H1 (cell line): ENCODE results near the gene PAOX. TPM values are rescaled to one million over a fixed set of nuclear protein-coding genes. Genes with fewer than 3 reads are reported as not detected.

Source experiments
- CHD1 ChIP-seq: IDR thresholded peaks from 2 replicates; pipeline ENCODE4 v1.6.1; 2012; ENCODE audit warnings: low read depth, low read length, improper control_type of control experiment
- EP300 ChIP-seq, 2 experiments: IDR thresholded peaks; 1 replicate in 1 of 2; 2 replicates in 1 of 2; pipeline ENCODE4 v1.6.1; 2011 to 2012; ENCODE audit warnings: low read depth in 2 of 2, low read length in 2 of 2, mild to moderate bottlenecking in 2 of 2, borderline replicate concordance in 1 of 2, inconsistent platforms in 1 of 2, moderate library complexity in 1 of 2
- EZH2 ChIP-seq: fragments of 200-600 bp; sonication (generic); IDR thresholded peaks from 2 replicates; pipeline ENCODE4 v1.7.1; 2012; ENCODE audit warnings: low read depth, mild to moderate bottlenecking, moderate library complexity, low read length, inconsistent platforms; ENCODE audit not compliant: severe bottlenecking
- JUND ChIP-seq: IDR thresholded peaks from 2 replicates; pipeline ENCODE4 v1.6.1; 2011; ENCODE audit warnings: mild to moderate bottlenecking, improper control_type of control experiment, low read length
- POU5F1 ChIP-seq: IDR thresholded peaks from 2 replicates; pipeline ENCODE4 v1.6.1; 2011; ENCODE audit warnings: low read depth, mild to moderate bottlenecking, low read length, moderate library complexity
- SAP30 ChIP-seq: fragments of 300-600 bp; sonication (generic); IDR thresholded peaks from 2 replicates; pipeline ENCODE4 v1.7.1; 2012; ENCODE audit warnings: low read length, moderate library complexity, mild to moderate bottlenecking, inconsistent platforms; ENCODE audit not compliant: insufficient read depth, insufficient replicate concordance
- SP4 ChIP-seq: IDR thresholded peaks from 2 replicates; pipeline ENCODE4 v1.6.1; 2012; ENCODE audit warnings: low read length, inconsistent platforms
- polyA plus RNA-seq, 7 experiments: library from polyadenylated mRNA; depleted of rRNA in 3 of 7; stranded (reverse) in 5 of 7; unstranded in 2 of 7; fragments of >200 nt in 5 of 7; fragments of 200-250 nt in 2 of 7; gene quantifications; 1 replicate in 5 of 7; 2 replicates in 1 of 7; 4 replicates in 1 of 7; pipeline versions ENCODE4 v1.2.1 to v1.2.3, GENCODE V29; 2011 to 2013; ENCODE audit warnings: missing spikeins in 2 of 7, mixed read lengths in 2 of 7
- total RNA-seq: library from RNA; stranded (reverse); fragmentation: NEBNext Ultra II Directional; extraction: Animal tissue kit (Norgen Biotek cat#: 25700); gene quantifications from 2 replicates; pipeline ENCODE4 v1.2.1, GENCODE V29; 2021
- TF ChIP-seq, protein P1 (sequence below): fragments of 300-600 bp; sonication (generic); IDR thresholded peaks from 2 replicates; pipeline ENCODE4 v1.7.1; 2012; ENCODE audit warnings: low read length, moderate library complexity, mild to moderate bottlenecking, inconsistent platforms; ENCODE audit not compliant: insufficient replicate concordance

The PAOX gene
- total and polyA plus RNA-seq, 2 of the 8 experiments (the other 6 are each of a cell fraction or from before 2014, with no cell fraction given), result 3.7 to 4.3 TPM

GRCh38 chr10:133412381-133412711, 33.3 kb downstream of the PAOX start (continued):
- TF ChIP-seq, protein P1, sequence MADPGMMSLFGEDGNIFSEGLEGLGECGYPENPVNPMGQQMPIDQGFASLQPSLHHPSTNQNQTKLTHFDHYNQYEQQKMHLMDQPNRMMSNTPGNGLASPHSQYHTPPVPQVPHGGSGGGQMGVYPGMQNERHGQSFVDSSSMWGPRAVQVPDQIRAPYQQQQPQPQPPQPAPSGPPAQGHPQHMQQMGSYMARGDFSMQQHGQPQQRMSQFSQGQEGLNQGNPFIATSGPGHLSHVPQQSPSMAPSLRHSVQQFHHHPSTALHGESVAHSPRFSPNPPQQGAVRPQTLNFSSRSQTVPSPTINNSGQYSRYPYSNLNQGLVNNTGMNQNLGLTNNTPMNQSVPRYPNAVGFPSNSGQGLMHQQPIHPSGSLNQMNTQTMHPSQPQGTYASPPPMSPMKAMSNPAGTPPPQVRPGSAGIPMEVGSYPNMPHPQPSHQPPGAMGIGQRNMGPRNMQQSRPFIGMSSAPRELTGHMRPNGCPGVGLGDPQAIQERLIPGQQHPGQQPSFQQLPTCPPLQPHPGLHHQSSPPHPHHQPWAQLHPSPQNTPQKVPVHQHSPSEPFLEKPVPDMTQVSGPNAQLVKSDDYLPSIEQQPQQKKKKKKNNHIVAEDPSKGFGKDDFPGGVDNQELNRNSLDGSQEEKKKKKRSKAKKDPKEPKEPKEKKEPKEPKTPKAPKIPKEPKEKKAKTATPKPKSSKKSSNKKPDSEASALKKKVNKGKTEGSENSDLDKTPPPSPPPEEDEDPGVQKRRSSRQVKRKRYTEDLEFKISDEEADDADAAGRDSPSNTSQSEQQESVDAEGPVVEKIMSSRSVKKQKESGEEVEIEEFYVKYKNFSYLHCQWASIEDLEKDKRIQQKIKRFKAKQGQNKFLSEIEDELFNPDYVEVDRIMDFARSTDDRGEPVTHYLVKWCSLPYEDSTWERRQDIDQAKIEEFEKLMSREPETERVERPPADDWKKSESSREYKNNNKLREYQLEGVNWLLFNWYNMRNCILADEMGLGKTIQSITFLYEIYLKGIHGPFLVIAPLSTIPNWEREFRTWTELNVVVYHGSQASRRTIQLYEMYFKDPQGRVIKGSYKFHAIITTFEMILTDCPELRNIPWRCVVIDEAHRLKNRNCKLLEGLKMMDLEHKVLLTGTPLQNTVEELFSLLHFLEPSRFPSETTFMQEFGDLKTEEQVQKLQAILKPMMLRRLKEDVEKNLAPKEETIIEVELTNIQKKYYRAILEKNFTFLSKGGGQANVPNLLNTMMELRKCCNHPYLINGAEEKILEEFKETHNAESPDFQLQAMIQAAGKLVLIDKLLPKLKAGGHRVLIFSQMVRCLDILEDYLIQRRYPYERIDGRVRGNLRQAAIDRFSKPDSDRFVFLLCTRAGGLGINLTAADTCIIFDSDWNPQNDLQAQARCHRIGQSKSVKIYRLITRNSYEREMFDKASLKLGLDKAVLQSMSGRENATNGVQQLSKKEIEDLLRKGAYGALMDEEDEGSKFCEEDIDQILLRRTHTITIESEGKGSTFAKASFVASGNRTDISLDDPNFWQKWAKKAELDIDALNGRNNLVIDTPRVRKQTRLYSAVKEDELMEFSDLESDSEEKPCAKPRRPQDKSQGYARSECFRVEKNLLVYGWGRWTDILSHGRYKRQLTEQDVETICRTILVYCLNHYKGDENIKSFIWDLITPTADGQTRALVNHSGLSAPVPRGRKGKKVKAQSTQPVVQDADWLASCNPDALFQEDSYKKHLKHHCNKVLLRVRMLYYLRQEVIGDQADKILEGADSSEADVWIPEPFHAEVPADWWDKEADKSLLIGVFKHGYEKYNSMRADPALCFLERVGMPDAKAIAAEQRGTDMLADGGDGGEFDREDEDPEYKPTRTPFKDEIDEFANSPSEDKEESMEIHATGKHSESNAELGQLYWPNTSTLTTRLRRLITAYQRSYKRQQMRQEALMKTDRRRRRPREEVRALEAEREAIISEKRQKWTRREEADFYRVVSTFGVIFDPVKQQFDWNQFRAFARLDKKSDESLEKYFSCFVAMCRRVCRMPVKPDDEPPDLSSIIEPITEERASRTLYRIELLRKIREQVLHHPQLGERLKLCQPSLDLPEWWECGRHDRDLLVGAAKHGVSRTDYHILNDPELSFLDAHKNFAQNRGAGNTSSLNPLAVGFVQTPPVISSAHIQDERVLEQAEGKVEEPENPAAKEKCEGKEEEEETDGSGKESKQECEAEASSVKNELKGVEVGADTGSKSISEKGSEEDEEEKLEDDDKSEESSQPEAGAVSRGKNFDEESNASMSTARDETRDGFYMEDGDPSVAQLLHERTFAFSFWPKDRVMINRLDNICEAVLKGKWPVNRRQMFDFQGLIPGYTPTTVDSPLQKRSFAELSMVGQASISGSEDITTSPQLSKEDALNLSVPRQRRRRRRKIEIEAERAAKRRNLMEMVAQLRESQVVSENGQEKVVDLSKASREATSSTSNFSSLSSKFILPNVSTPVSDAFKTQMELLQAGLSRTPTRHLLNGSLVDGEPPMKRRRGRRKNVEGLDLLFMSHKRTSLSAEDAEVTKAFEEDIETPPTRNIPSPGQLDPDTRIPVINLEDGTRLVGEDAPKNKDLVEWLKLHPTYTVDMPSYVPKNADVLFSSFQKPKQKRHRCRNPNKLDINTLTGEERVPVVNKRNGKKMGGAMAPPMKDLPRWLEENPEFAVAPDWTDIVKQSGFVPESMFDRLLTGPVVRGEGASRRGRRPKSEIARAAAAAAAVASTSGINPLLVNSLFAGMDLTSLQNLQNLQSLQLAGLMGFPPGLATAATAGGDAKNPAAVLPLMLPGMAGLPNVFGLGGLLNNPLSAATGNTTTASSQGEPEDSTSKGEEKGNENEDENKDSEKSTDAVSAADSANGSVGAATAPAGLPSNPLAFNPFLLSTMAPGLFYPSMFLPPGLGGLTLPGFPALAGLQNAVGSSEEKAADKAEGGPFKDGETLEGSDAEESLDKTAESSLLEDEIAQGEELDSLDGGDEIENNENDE, result no peak
- no peak for TF ChIP-seq JUND
- no peak for TF ChIP-seq POU5F1
- no peak for TF ChIP-seq EP300 (IDR thresholded peaks at IDR 0.05; ENCODE audit: borderline replicate concordance in 1 of 2, low read depth in 2 of 2, low read length in 2 of 2)
- no peak for TF ChIP-seq CHD1
- TF ChIP-seq SP4, result no peak
- no peak for TF ChIP-seq EZH2
- TF ChIP-seq SAP30, result no peak
- TF ChIP-seq, all 59 proteins: peak for 0
